ENCODE data around the gene MBP.

DNA sequence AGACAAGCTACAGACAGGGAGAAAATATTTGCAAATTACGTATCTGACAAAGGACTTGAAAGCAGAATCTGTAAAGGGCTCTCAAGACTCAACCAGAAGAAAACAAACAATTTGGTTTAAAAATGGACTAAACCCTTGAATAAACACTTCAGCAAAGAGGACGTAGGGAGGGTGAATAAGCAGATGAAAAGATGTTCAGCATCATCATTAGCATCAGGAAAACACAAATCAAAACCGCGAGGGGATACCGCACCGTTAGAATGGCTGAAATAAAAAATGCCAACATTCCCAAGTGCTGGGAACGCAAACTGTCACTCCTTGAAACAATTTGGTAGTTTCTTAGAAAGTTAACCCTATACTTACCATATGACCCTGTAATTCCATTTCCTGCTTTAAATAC, 136.7 kb downstream of the MBP start:
- TF ChIP-seq, protein P1, sequence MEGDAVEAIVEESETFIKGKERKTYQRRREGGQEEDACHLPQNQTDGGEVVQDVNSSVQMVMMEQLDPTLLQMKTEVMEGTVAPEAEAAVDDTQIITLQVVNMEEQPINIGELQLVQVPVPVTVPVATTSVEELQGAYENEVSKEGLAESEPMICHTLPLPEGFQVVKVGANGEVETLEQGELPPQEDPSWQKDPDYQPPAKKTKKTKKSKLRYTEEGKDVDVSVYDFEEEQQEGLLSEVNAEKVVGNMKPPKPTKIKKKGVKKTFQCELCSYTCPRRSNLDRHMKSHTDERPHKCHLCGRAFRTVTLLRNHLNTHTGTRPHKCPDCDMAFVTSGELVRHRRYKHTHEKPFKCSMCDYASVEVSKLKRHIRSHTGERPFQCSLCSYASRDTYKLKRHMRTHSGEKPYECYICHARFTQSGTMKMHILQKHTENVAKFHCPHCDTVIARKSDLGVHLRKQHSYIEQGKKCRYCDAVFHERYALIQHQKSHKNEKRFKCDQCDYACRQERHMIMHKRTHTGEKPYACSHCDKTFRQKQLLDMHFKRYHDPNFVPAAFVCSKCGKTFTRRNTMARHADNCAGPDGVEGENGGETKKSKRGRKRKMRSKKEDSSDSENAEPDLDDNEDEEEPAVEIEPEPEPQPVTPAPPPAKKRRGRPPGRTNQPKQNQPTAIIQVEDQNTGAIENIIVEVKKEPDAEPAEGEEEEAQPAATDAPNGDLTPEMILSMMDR (conservative IDR thresholded peaks at IDR 0.05; ENCODE audit: low read depth, low read length), result no peak
- no peak for TF ChIP-seq EZH2 (IDR thresholded peaks at IDR 0.05; ENCODE audit: borderline replicate concordance, low read depth, low read length, poor library complexity, severe bottlenecking)
